ENCODE data around the gene GDPD2.

DNA sequence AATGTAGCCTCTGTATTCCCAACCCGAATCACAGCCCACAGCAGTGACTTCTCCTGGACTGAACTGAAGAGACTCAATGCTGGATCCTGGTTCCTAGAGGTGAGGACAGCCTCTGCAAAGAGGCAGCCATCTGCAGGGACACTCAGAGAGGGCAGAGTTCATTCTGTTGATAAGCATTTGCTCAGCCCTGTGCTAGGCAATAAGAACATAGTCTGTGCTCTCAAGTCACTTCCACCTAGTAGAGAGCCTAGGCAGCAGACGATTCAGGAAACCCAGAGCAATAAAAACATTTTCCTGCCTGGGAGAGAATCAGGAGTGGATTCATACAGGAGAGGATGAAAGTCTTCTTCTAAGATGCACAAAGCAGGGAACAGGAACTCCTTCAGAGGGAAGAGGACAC, 4.3 kb downstream of the GDPD2 start:
- TF ChIP-seq, protein P1, sequence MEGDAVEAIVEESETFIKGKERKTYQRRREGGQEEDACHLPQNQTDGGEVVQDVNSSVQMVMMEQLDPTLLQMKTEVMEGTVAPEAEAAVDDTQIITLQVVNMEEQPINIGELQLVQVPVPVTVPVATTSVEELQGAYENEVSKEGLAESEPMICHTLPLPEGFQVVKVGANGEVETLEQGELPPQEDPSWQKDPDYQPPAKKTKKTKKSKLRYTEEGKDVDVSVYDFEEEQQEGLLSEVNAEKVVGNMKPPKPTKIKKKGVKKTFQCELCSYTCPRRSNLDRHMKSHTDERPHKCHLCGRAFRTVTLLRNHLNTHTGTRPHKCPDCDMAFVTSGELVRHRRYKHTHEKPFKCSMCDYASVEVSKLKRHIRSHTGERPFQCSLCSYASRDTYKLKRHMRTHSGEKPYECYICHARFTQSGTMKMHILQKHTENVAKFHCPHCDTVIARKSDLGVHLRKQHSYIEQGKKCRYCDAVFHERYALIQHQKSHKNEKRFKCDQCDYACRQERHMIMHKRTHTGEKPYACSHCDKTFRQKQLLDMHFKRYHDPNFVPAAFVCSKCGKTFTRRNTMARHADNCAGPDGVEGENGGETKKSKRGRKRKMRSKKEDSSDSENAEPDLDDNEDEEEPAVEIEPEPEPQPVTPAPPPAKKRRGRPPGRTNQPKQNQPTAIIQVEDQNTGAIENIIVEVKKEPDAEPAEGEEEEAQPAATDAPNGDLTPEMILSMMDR (IDR thresholded peaks at IDR 0.05): no peak
- TF ChIP-seq POLR2A (IDR thresholded peaks at IDR 0.05): no peak
